Neural crest cell (in vitro differentiated cells): ENCODE measurements around the gene SMC1A. TPM values are rescaled to one million over a fixed set of nuclear protein-coding genes. Genes with fewer than 3 reads are reported as not detected.

Source experiments
- DNase-seq: peaks from one replicate; pipeline ENCODE4 v3.0.0; 2021; ENCODE audit warnings: low read depth, mixed read lengths, low spot score
- H3K27ac Mint-ChIP-seq: one replicate; pipeline ENCODE4 v1.8.0; 2021; ENCODE audit warnings: mild to moderate bottlenecking, mixed read lengths; ENCODE audit not compliant: unreplicated experiment
- H3K27me3 Mint-ChIP-seq: 2 replicates; pipeline ENCODE4 v1.8.0; 2021; ENCODE audit warnings: low read depth, mild to moderate bottlenecking, mixed read lengths
- H3K36me3 Mint-ChIP-seq: 2 replicates; pipeline ENCODE4 v1.8.0; 2021; ENCODE audit warnings: low read depth, mild to moderate bottlenecking, mixed read lengths
- H3K4me1 Mint-ChIP-seq: 2 replicates; pipeline ENCODE4 v1.8.0; 2021; ENCODE audit warnings: mixed read lengths
- H3K4me3 Mint-ChIP-seq: one replicate; pipeline ENCODE4 v1.8.0; 2021; ENCODE audit warnings: mild to moderate bottlenecking, mixed read lengths
- H3K9me3 Mint-ChIP-seq: 2 replicates; pipeline ENCODE4 v1.8.0; 2021; ENCODE audit warnings: mixed read lengths
- CTCF ChIP-seq: fragments of 200-600 bp; sonication (generic); conservative IDR thresholded peaks from 2 replicates; pipeline ENCODE4 v1.5.0; 2021; ENCODE audit warnings: antibody characterized with exemption, mild to moderate bottlenecking
- total RNA-seq: library from RNA; stranded (reverse); gene quantifications from 2 replicates; pipeline ENCODE4 v1.2.1, GENCODE V29; 2021

Gene SMC1A
- total RNA-seq, 1 donor from 2014 or later: 129 TPM

GRCh38 chrX:53395605-53396298 lies 26.7 kb downstream of the SMC1A start:
- no peak overlapping the region for H3K27ac Mint-ChIP-seq
- H3K4me1 Mint-ChIP-seq: no peaks in the 10 kb centered on the region
- TF ChIP-seq CTCF: no peak
- H3K36me3 Mint-ChIP-seq: peaks cover 16% of the 10 kb centered on the region
- H3K27me3 Mint-ChIP-seq: no peaks in the 10 kb centered on the region
- H3K4me3 Mint-ChIP-seq: no peak overlapping the region
- DNase-seq: no peak
- peaks cover 2% of the 10 kb centered on the region for H3K9me3 Mint-ChIP-seq

GRCh38 chrX:53383376-53384076 lies 38.9 kb downstream of the SMC1A start:
- DNase-seq: no peak
- Mint-ChIP-seq H3K9me3 (no peaks in the 10 kb centered on the region), H3K27ac (no peak overlapping the region), H3K4me1 (no peaks in the 10 kb centered on the region), H3K36me3 (peaks cover 20% of the 10 kb centered on the region), H3K27me3 (no peaks in the 10 kb centered on the region), H3K4me3 (no peak overlapping the region)
- no peak for TF ChIP-seq CTCF

- no peak for TF ChIP-seq CTCF
- H3K27me3 Mint-ChIP-seq: no peaks in the 10 kb centered on the region
These were observed 42.7 kb downstream of the SMC1A start for GRCh38 chrX:53379747-53380146.

GRCh38 chrX:53379008-53379710 lies 43.3 kb downstream of the SMC1A start:
- Mint-ChIP-seq H3K36me3 (peaks cover 36% of the 10 kb centered on the region), H3K4me1 (no peaks in the 10 kb centered on the region), H3K27ac (no peak overlapping the region), H3K27me3 (no peaks in the 10 kb centered on the region), H3K9me3 (peaks cover 7% of the 10 kb centered on the region), H3K4me3 (no peak overlapping the region)
- DNase-seq: no peak
- no peak for TF ChIP-seq CTCF

More at GRCh38 chrX:53379747-53380146, 42.7 kb downstream of the SMC1A start:
- no peak for DNase-seq
- H3K9me3 Mint-ChIP-seq: peaks cover 2% of the 10 kb centered on the region
- H3K27ac Mint-ChIP-seq: no peak overlapping the region
- H3K36me3 Mint-ChIP-seq: peaks cover 30% of the 10 kb centered on the region
- no peaks in the 10 kb centered on the region for H3K4me1 Mint-ChIP-seq
- H3K4me3 Mint-ChIP-seq: no peak overlapping the region

- Mint-ChIP-seq H3K27ac (no peak overlapping the region), H3K9me3 (peaks cover 12% of the 10 kb centered on the region), H3K4me1 (no peaks in the 10 kb centered on the region), H3K4me3 (no peak overlapping the region), H3K27me3 (no peaks in the 10 kb centered on the region), H3K36me3 (peaks cover 36% of the 10 kb centered on the region)
- no peak for DNase-seq
- no peak for TF ChIP-seq CTCF
These were observed 45.0 kb downstream of the SMC1A start for GRCh38 chrX:53377464-53377863.
